HCT116 (cell line): ENCODE measurements around the gene OSBPL8.

ENCODE experiments used
- EZH2phosphoT487 ChIP-seq: fragments of 200-600 bp; IDR thresholded peaks from 2 replicates; pipeline ENCODE4 v1.6.1; 2018; ENCODE audit warnings: antibody characterized with exemption, borderline replicate concordance
- JUND ChIP-seq: IDR thresholded peaks from 2 replicates; pipeline ENCODE4 v1.6.1; 2012
- POLR2A ChIP-seq: IDR thresholded peaks from 2 replicates; pipeline ENCODE4 v1.7.0; 2011; ENCODE audit warnings: borderline replicate concordance; ENCODE audit not compliant: insufficient read depth, insufficient read length; ENCODE audit errors: extremely low read depth
- RAD21 ChIP-seq: IDR thresholded peaks from 2 replicates; pipeline ENCODE4 v1.6.1; 2012; ENCODE audit warnings: low read depth, mild to moderate bottlenecking
- SIN3A ChIP-seq: IDR thresholded peaks from 2 replicates; pipeline ENCODE4 v1.6.1; 2012; ENCODE audit warnings: low read depth
- TCF7L2 ChIP-seq: IDR thresholded peaks from 2 replicates; pipeline ENCODE4 v1.7.0; 2011; ENCODE audit warnings: borderline replicate concordance, inconsistent platforms; ENCODE audit not compliant: insufficient read depth, insufficient read length; ENCODE audit errors: extremely low read depth
- TF ChIP-seq, protein P1 (sequence below), 3 experiments: fragments of 200-600 bp in 1 of 3; sonication (generic) in 1 of 3; IDR thresholded peaks in 2 of 3; conservative IDR thresholded peaks in 1 of 3; 2 replicates each; pipeline ENCODE4 v1.5.1; 2012 to 2017; ENCODE audit warnings: low read depth in 2 of 3, low read length in 2 of 3, antibody characterized with exemption in 1 of 3, borderline replicate concordance in 1 of 3, control low read depth in 1 of 3, mild to moderate bottlenecking in 1 of 3, mixed read lengths in 1 of 3, mixed run types in 1 of 3, moderate library complexity in 1 of 3; ENCODE audit not compliant: insufficient read depth in 1 of 3

DNA sequence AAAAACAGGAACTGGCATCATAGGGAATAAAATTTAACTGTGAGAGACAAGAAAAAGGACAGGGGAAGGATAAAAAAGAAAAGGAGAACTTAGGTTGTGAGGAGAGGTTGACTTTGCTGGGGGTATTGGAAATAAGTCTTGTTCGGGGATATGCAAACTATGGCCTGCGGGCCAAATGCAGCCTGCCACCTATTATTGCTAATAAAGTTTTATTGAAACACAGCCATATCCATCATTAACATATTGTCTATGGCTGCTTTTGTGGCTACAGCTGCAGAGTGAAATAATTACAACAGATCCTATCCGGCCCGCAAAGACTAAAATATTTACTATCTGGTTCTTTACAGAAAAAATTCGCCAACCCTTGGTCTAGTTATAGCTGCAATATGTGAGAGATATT lies 230.0 kb downstream of the OSBPL8 start:
- TF ChIP-seq, protein P1, sequence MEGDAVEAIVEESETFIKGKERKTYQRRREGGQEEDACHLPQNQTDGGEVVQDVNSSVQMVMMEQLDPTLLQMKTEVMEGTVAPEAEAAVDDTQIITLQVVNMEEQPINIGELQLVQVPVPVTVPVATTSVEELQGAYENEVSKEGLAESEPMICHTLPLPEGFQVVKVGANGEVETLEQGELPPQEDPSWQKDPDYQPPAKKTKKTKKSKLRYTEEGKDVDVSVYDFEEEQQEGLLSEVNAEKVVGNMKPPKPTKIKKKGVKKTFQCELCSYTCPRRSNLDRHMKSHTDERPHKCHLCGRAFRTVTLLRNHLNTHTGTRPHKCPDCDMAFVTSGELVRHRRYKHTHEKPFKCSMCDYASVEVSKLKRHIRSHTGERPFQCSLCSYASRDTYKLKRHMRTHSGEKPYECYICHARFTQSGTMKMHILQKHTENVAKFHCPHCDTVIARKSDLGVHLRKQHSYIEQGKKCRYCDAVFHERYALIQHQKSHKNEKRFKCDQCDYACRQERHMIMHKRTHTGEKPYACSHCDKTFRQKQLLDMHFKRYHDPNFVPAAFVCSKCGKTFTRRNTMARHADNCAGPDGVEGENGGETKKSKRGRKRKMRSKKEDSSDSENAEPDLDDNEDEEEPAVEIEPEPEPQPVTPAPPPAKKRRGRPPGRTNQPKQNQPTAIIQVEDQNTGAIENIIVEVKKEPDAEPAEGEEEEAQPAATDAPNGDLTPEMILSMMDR (IDR thresholded peaks at IDR 0.05 in 2 of 3, conservative IDR thresholded peaks at IDR 0.05 in 1 of 3; ENCODE audit: borderline replicate concordance in 1 of 3, insufficient read depth in 1 of 3, low read depth in 2 of 3, low read length in 2 of 3): no peak
- TF ChIP-seq EZH2phosphoT487 (no peak), POLR2A (no peak), SIN3A (no peak), RAD21 (no peak), JUND (no peak), TCF7L2 (no peak)
